Neural cell (in vitro differentiated cells): ENCODE data around the gene GUCY2F.

ENCODE experiments used
- CTCF ChIP-seq: fragments of 450-650 bp; IDR thresholded peaks from 2 replicates; pipeline ENCODE4 v1.5.1; 2014; ENCODE audit warnings: antibody characterized with exemption, mild to moderate bottlenecking, moderate library complexity; ENCODE audit not compliant: poor library complexity, severe bottlenecking
- SMC3 ChIP-seq: fragments of 450-650 bp; conservative IDR thresholded peaks from 2 replicates; pipeline ENCODE4 v1.6.1; 2014; ENCODE audit warnings: antibody characterized with exemption, mild to moderate bottlenecking, moderate library complexity; ENCODE audit not compliant: poor library complexity

- TF ChIP-seq SMC3 (no peak), CTCF (no peak)
These were observed 7.3 kb upstream of the GUCY2F start for GRCh38 chrX:109489174-109489573.
